NOMO-1 treated with dmso at 0.1 percent for 144 hours (cell line): ENCODE measurements around the gene GRIN2B.

Experiments
- DNase-seq: peaks from one replicate; lab custom pipeline; 2025; ENCODE audit not compliant: unreplicated experiment; lab: John Stamatoyannopoulos, UW

Gene GRIN2B

GRCh38 chr12:13957576-13957975 lies 23.8 kb downstream of the GRIN2B start:
- DNase-seq = no peak

DNA sequence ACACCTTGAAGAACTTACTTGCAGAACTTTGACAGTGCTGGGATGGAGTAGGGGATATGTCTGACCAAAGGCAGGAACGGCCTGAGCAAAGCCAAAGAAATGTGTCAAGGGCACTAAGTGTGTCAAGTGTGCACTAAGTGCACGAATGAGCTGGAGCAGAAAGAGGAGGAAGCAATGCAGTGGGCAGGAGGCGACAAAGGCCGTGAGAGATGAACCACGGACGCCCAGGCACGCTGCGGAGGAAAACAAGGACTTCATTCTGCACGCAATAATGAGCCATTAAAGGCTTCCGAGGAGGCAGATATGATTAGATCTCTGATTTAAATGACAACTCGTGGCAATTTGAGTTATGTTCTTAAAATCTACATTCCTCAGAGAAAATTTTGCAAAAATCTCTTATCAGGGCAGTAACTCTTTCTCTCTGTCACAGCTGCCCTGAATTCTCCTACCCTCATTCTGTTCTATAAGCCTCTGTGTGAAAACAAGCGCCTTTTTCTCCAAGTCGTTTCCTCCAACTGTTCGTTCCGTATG lies 25.3 kb downstream of the GRIN2B start:
- DNase-seq = no peak

DNA sequence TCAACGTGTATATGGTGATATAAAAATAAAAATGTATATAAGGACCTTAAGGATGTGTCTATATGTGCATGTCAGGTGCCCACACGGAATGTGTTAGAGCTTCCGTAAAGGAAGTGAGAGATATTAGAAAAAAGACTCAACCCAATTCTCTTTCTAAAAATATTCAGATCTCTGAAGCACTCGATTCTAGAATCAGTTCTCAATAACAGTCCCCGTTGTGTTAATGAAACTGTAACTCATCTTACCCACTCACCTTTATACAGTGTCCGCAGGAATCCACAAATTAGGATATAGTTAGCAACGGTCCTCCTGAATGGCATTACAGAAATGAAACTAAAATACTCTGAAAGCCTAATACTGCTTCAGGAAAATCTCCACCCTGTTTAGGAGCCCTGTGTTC lies 29.3 kb downstream of the GRIN2B start:
- no peak for DNase-seq

GRCh38 chr12:13950502-13950901 lies 30.9 kb downstream of the GRIN2B start:
- no peak for DNase-seq

- DNase-seq = no peak
Measured at GRCh38 chr12:13948621-13949020, 32.8 kb downstream of the GRIN2B start.

DNA sequence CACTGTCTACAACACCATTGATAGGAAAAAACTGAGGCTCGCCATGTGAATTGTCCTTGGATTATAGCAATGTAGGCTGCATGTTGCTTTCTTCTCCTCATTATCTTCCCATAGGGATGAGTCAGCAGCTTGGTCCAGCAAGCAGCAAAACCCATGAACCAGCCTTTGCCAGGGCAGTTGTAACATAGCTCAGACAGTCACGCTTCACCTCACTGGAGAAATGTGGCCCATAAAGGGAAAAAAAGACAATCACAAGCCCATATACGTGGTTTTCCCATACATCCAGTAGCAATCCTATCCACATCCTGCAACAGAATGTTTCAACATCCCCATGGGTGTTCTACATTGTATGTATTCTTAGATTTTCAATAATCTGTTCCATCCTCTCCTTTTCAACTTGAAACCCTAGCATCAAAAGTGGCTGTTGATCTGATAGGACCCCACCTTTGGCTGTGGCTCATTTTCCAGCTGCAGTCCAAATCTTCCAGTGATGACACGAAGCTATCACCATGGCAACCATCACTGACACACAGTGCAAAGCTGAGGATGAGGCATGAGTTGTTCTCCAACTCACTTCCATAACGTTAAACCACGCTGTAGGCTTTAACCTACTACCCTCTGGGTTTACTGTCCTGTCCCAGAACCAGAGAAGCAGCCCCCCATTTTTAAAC lies 34.0 kb downstream of the GRIN2B start:
- no peak for DNase-seq

GRCh38 chr12:13945641-13946040 lies 35.8 kb downstream of the GRIN2B start:
- DNase-seq = no peak

GRCh38 chr12:13945236-13945635 lies 36.2 kb downstream of the GRIN2B start:
- DNase-seq = no peak

GRCh38 chr12:13942826-13943225 lies 38.6 kb downstream of the GRIN2B start:
- DNase-seq = no peak

DNA sequence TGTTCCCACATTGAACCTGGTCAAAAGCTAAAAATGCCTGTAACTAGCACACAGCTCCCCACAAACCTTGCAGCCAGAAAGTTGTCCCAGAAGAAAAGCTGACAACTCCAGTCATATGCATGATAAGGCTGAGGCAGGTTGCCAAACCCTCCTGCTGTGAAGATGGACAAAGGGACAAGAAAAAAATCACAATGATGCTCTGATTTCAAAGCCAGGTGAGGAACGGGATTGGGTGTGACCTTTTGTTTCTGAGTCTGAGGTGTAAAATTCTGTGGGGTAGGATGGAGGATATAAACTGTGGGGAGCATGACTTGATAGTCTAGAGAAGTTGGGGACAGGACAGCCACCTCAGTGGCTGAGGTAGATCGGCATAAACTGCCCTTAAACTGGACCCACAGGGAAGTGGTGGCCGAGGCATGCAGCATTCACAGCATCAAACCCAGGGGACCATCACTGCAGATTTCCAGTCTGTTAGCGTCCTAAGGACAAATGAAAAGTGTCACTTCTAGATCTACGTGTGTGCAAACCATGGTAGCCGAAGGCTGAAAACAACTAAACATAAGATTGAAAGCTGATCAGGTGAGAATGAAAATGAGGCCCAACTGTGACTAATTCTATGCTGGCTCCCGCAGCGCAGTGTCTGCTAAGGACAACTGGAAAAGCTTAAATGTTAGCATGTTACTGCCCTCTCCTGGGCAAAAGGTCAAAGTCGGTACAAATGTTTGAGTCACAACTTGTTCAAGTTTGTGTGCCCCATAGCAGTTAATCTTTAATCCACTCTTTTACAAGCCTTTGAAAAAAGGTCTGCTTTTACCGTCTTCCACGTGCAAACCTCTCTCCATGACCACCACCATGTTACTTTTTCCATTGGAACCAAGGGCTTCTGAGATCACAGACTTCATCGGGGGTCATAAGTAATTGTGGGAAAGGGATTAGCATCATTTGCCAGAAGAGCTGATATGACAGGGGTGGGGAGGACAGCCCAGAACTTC lies 39.8 kb downstream of the GRIN2B start:
- DNase-seq = no peak

- no peak for DNase-seq
Measured at GRCh38 chr12:13940335-13940865, 41.0 kb downstream of the GRIN2B start.

DNA sequence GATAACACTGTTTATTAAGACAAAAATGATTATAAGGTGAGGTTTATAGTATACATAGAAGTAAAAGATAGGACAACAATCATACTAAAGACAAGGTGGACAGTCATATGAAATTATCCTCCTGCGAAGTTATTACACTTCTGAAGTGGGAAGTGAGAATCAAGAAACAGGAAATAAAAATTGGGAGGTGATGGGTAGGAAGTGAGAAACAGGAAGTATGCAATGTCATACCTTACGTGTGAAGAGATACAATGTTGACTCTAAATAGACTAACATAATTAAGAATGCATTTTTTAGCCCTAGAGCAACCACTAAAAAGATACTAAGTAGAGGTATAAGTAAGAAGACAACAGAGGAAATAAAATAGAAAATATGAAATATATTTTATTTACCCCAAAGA lies 43.7 kb downstream of the GRIN2B start:
- DNase-seq = no peak

- DNase-seq = no peak
Measured at GRCh38 chr12:13935169-13935568, 46.2 kb downstream of the GRIN2B start.
